GM21360 (cell line): ENCODE data around the gene RAPGEF2.
"Not testable (repeated sequence)": the region's sequence is repeated elsewhere in the genome, so short reads cannot be mapped to it uniquely, and the experiment has no call there.

ENCODE experiments used
- ATAC-seq: cut with Tn5 transposase; IDR thresholded peaks from one replicate; pipeline ENCODE4 v1.9.1; 2021; ENCODE audit warnings: mild to moderate bottlenecking, moderate library complexity; ENCODE audit not compliant: unreplicated experiment

The RAPGEF2 gene

GRCh38 chr4:159298502-159298901, 195.6 kb downstream of the RAPGEF2 start:
- ATAC-seq, result peak; percentile 59

GRCh38 chr4:159303435-159303834, 200.6 kb downstream of the RAPGEF2 start:
- ATAC-seq, result no peak

GRCh38 chr4:159305129-159305528, 202.2 kb downstream of the RAPGEF2 start:
- no peak for ATAC-seq

- no peak for ATAC-seq
Measured at GRCh38 chr4:159307929-159308328, 205.1 kb downstream of the RAPGEF2 start.

GRCh38 chr4:159308566-159309340, 205.9 kb downstream of the RAPGEF2 start:
- no peak for ATAC-seq

- ATAC-seq, result no peak
Measured at GRCh38 chr4:159312236-159312635, 209.4 kb downstream of the RAPGEF2 start.

GRCh38 chr4:159315879-159316278, 213.0 kb downstream of the RAPGEF2 start:
- not testable (repeated sequence) for ATAC-seq

- no peak for ATAC-seq
Measured at GRCh38 chr4:159317203-159317602, 214.3 kb downstream of the RAPGEF2 start.

- no peak for ATAC-seq
Measured at GRCh38 chr4:159319027-159319426, 216.1 kb downstream of the RAPGEF2 start.

GRCh38 chr4:159326480-159326879, 223.6 kb downstream of the RAPGEF2 start:
- ATAC-seq, result no peak

- ATAC-seq, result no peak
Measured at GRCh38 chr4:159328766-159329165, 225.9 kb downstream of the RAPGEF2 start.

GRCh38 chr4:159334461-159334860, 231.6 kb downstream of the RAPGEF2 start:
- ATAC-seq, result no peak

GRCh38 chr4:159337041-159337440, 234.2 kb downstream of the RAPGEF2 start:
- no peak for ATAC-seq

- no peak for ATAC-seq
Measured at GRCh38 chr4:159341522-159341921, 238.6 kb downstream of the RAPGEF2 start.

GRCh38 chr4:159342374-159342773, 239.5 kb downstream of the RAPGEF2 start:
- no peak for ATAC-seq

GRCh38 chr4:159343116-159343515, 240.2 kb downstream of the RAPGEF2 start:
- no peak for ATAC-seq

- no peak for ATAC-seq
Measured at GRCh38 chr4:159344877-159345276, 242.0 kb downstream of the RAPGEF2 start.

GRCh38 chr4:159346681-159347080, 243.8 kb downstream of the RAPGEF2 start:
- no peak for ATAC-seq

- ATAC-seq, result no peak
Measured at GRCh38 chr4:159347813-159348212, 244.9 kb downstream of the RAPGEF2 start.

GRCh38 chr4:159349332-159349731, 246.5 kb downstream of the RAPGEF2 start:
- no peak for ATAC-seq

- no peak for ATAC-seq
Measured at GRCh38 chr4:159352609-159353008, 249.7 kb downstream of the RAPGEF2 start.

GRCh38 chr4:159353422-159354116, 250.7 kb downstream of the RAPGEF2 start:
- ATAC-seq, result no peak
